SK-MEL-5 (cell line): Measurements from ENCODE around the gene GRAMD4. TPM values are rescaled to one million over a fixed set of nuclear protein-coding genes. Genes with fewer than 3 reads are reported as not detected.
"Not testable (repeated sequence)": the region's sequence is repeated elsewhere in the genome, so short reads cannot be mapped to it uniquely, and the experiment has no call there.

ENCODE experiments used
- DNase-seq: peaks from one replicate; pipeline ENCODE4 v3.0.0-alpha.2; 2016; ENCODE audit warnings: low read depth, low spot score
- in situ Hi-C: cut with HindIII; loops from 2 replicates; pipeline ENCODE4 v1.10.0; 2016; ENCODE audit warnings: low sequenced_read_pairs, high pct_unique_total_duplicates, low pct_unique_long_range_greater_than_20kb
- total RNA-seq: library from RNA; depleted of rRNA; stranded (reverse); fragments of >200 nt; shearing (Covaris generic); gene quantifications from 2 replicates; pipeline ENCODE4 v1.2.3, GENCODE V29; 2014

Gene GRAMD4
- total RNA-seq, 1 experiment from 2014 or later = 148 TPM

DNA sequence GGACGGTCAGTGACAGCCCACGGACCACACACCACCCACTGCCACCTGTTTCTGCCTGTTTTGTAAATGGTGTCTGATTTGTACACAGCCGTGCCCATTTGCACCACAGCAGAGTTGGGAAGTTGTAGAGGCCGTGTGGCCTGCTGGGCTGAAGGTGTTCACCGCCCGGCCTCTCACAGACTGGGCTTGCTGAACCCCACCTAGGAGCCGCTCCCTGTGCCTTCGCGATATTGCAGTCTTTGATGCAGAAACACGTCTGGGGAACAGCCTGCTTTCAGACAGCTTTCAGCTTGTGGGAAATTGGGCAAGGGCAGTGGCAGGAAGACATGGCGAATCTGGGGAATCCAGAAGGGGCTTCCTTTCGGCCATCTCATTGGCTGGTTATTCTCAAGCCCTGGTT lies 9.8 kb upstream of the GRAMD4 start:
- no peak for DNase-seq
- in situ Hi-C loops = no loop called here

- in situ Hi-C loops = no loop called here
- DNase-seq = no peak
Observed at GRCh38 chr22:46611189-46611588, 9.0 kb upstream of the GRAMD4 start.

DNA sequence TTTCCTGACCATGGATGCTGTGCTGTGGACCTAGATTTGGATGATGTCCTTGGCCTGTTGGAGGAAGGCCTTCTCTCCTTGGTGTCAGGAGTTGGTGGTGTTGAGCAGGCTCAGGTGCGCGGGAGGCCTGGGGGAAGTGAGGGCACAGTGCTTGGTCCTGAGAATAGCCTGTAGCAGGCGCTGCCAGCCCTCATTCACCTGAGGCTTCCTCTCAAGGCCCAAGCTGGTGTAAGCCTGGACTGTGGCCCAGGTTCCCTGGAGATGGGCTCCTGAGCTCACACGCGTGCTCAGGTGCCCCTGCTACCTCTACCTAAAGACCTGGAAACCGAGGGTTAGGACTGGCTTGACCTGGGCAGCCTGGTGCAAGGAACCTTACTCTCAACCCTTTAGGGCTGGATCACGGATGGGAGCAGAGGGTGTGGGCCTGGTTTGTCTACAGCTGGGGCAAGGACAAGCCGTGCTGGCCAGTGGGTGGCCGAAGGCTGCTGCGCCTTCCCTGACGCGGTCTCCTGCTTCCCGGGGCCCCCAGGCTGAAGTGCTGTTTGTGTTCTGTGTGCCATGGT lies 7.8 kb upstream of the GRAMD4 start:
- DNase-seq = no peak
- in situ Hi-C loops = no loop called here

GRCh38 chr22:46612904-46613605 lies 7.1 kb upstream of the GRAMD4 start:
- in situ Hi-C loops = no loop called here

DNA sequence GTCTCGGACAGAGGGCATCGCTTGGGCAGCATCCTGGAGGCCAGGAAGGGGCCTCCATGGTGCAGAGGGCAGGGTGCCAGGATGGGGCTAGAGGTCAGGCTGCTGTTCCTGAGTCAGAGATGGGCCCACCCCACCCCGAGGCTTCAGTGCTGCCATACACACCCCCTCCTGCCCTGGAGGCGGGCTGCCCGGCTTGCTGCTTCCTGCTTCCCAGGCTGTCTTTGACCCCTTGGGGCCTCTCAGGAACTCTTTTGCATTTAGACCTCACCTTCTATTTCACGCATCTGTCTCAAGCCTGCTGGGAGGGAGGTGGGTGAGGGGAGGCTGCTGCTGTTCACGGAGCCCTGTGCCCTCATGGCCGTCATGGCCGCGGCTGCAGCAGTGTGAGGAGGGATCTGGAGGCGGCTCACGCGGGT lies 6.6 kb upstream of the GRAMD4 start:
- in situ Hi-C loops = no loop called here
- DNase-seq = no peak

More at GRCh38 chr22:46612904-46613605, 7.1 kb upstream of the GRAMD4 start:
- no peak for DNase-seq

DNA sequence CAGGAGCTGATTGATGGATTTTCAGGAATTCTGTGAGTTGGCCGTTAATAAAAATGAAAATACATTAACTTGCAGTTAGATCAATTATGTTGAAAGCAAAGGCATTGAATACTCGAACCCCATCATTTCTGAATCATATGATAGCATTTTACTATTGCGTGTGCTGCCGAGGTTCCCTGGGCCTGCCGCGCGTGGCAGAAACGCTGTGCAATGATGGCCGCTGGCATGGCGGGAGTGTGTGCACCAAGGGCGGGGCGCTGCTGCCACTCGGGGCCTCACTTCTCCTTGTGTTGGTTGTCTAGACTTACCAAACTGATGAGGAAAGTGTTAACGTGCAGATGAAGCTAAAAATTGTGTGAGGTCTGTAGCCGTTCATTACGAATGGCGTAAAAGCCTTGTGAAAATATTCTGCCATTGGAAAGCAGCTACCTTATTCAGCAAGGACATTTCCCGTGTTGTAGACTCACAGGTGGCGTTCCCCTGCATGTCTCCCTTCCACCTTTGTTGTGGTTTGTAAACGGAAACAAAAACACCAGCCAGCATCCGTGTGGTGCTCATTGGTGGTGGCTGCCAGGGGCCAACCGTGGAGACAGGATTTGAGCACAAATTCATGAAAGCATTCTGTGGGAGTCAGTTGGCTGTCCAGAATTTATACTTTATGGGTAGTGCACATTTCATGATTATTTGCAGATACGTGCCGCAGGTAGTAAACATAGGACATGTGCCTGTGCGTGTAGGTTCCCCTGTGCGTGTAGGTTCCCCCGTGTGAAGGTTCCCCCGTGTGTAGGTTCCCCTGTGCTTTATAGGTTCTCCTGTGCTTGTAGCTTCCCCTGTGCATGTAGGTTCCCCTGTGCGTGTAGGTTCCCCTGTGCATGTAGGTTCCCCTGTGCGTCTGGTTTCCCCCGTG lies 5.9 kb upstream of the GRAMD4 start:
- in situ Hi-C loops = no loop called here
- no peak for DNase-seq

GRCh38 chr22:46617207-46617985 lies 2.8 kb upstream of the GRAMD4 start:
- in situ Hi-C loops = no loop called here
- DNase-seq = no peak

DNA sequence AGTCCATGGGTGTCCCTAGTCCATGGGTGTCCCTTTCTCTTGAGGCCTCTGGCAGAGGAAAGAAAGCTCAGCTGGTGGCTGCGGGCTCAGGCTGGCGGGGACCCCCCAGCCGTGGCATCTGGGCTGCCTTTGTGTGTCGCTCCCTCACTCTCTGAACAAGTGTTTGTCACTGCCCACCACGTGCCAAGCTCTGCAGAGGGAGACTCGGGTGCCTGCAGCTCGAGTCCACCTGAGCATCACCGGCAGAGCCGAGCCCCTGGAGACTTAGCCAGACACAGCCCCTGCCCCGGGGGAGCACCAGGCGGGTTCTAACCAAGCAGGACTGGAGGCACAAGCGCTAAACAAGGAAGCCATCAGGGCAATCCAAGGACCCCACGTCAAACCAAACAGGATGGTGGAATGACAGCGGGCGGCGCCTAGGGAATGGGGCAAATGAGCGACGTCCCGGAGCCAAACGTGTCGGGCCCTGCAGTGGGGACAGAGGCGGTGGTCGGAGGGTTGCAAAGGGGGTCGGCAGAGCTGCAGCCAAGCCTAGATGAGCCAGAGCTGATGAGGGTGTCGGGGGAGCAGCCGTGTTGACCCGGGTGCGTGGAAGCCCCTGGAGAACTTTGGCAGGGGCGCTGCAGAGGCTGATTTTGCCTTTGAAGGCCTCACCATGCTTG lies 2.1 kb upstream of the GRAMD4 start:
- in situ Hi-C loops = no loop called here
- no peak for DNase-seq

GRCh38 chr22:46618667-46619066 lies 1.5 kb upstream of the GRAMD4 start:
- no peak for DNase-seq
- in situ Hi-C loops = no loop called here

DNA sequence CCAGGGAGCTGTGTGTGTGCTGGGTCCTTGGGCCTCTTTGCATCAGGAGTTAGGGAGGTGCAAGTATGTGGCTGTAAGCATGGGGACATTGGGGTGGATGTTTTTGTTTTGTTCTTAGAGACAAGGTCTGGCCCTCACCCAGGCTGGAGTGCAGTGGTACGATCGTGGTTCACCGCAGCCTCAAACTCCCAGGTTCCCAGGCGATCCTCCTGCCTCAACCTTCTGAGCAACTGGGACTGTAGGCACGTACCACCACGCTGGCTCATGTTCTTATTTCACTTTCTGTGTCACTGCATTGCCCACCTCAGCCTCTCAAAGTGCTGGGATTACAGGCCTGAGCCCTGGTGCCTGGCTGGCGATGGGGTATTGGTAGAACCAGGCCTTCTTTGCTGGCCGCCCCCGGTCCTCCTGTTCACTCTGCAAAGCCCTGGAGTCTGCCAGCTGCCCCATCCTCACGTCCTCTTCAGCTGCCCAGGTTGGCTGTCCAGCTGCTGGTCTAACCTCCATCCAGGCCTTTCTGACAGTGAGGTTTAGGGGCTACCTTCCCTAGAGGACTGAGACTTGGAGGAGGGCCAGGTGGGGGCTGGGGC lies 851 bp upstream of the GRAMD4 start:
- DNase-seq = no peak
- in situ Hi-C loops = no loop called here

DNA sequence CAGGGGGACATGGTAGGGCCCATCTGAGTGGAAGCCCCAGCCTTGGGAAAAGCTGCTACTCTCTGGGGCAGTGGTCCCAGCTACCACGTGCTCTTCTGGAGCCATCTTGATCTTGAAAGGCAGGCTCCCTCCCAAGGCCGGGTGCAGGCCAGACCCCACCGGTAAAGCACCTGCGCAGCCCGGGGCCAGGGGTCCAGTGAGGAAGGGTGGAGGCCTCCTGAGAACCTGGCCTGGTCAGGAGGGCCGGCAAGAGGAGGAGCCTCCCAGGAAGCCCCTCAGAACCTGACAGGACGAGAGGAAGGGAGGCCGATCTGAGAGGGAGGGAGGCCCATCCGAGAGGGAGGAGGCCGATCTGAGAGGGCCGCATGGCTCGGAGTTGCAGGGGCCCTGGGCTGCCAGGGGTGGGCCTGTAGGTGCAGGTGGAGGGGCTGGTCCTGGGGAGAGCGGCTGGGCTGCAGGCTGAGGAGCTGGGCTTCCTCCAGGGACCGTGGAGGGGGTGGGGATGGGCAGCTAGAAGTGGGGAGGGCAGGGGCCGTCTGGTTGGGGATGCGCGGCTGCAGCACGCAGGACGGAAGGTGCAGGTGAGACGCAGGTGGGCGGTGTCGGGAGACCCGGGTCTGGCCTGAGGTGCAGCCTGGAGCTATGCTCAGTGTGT lies 529 bp downstream of the GRAMD4 start:
- in situ Hi-C loops = no loop called here
- no peak for DNase-seq

GRCh38 chr22:46621243-46621930 lies 1.2 kb downstream of the GRAMD4 start:
- in situ Hi-C loops, DNase-seq: not testable (repeated sequence)

DNA sequence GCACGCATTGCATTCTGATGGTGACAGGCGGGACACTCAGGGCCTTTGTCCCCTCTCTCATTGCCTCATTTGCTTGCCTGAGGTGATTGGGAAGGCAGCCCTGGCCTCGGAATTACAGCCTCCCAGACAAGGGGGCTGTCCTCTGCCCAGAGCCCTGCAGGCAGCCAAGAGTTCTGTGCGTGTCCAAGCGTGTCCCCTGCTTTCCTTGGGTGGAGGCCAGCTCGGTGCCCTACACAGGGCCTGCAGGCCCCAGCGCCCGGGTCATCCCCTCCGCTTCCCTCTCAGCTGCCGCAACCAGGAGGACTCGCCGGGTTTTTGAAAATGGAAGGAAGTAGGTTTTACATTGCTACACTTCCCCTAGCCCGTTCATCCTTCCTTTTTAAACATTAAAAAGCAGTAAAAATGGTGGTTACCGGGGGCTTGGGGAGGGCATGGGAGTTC lies 1.9 kb downstream of the GRAMD4 start:
- in situ Hi-C loops = no loop called here

DNA sequence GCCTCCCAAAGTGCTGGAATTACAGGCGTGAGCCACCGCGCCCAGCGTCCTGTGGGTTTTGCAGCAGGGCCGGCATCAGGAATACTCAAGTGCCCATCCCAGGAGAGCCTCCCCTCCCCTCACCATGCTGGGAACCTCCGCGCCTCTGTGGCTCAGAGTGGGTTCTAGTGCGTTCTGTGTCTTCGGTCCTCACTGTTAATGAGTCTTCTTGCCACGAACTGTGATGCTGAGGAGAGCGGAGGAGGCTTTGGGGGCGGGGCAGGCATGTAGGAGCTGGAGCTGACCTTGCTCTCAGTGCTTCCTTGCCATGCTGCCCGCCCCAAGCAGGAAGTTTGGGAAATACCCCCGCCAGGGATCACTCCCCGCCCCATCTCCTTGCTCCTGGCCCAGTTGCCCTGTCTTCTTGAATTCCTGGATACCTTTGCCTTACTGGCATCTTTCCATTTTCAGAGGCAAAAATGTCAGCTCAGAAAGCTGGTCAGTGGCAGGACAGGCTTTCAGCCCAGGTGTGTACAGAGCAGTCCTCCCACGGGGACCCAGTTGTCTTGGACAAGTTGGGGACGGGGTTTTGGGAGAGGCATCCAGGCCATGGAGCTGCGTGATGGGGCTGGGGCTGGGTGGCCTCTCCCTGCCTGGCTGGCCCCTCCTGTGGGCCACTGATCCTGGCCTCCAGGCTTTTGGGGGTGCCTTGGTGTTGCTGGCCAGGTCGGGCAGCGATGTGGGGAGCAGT lies 5.1 kb downstream of the GRAMD4 start:
- in situ Hi-C loops = no loop called here
- DNase-seq = no peak

More for the DNA sequence above, 1.9 kb downstream of the GRAMD4 start:
- DNase-seq = no peak

GRCh38 chr22:46625843-46626349 lies 5.7 kb downstream of the GRAMD4 start:
- in situ Hi-C loops = no loop called here
- no peak for DNase-seq
